Endothelial cell of umbilical vein (primary cell): ENCODE measurements around the gene FHIP1B. TPM values are rescaled to one million over a fixed set of nuclear protein-coding genes. Genes with fewer than 3 reads are reported as not detected.

Experiments used
- BruUV-seq: library from RNA; stranded (reverse); fragments of 400-500 nt; replicated peaks from 2 replicates; lab custom pipeline; 2021; lab: Mats Ljungman, UMichigan
- CTCF ChIA-PET: fragments of 300-600, 350-600 bp; sonication (Branson Sonifier 250); formaldehyde crosslinking; loops from one replicate; lab custom pipeline; 2021; ENCODE audit warnings: antibody characterized with exemption, inconsistent platforms; lab: Charles Lee
- POLR2A ChIA-PET: fragments of 300-600, 350-600 bp; sonication (Branson Sonifier 250); formaldehyde crosslinking; loops from one replicate; lab custom pipeline; 2021; ENCODE audit warnings: antibody characterized with exemption, inconsistent platforms; lab: Charles Lee
- DNase-seq: peaks from one replicate; pipeline ENCODE4 v3.0.0-alpha.2; 2011; ENCODE audit warnings: low read depth, low spot score
- FAIRE-seq: peaks from 2 replicates; lab custom pipeline; 2011; peaks lifted over from hg19 to GRCh38; lab: Jason Lieb, UNC
- H2AFZ ChIP-seq: 2 replicates; pipeline ENCODE4 v1.6.0; 2012; ENCODE audit warnings: low read depth, low read length, control low read depth, inconsistent platforms
- H3K27ac ChIP-seq: 2 replicates; pipeline ENCODE4 v1.5.1; 2011; ENCODE audit warnings: low read depth, mild to moderate bottlenecking, control low read depth, low read length, moderate library complexity; ENCODE audit not compliant: insufficient read depth
- H3K27me3 ChIP-seq, 2 experiments: 2 replicates each; pipeline versions ENCODE4 v1.6.0 to v1.6.1; 2011; ENCODE audit warnings: low read length in 2 of 2, mixed read lengths in 1 of 2; ENCODE audit not compliant: control insufficient read depth in 2 of 2, insufficient read depth in 2 of 2
- H3K36me3 ChIP-seq, 2 experiments: 2 replicates in 1 of 2; 3 replicates in 1 of 2; pipeline ENCODE4 v1.5.1; 2011; ENCODE audit warnings: low read length in 2 of 2, mild to moderate bottlenecking in 1 of 2, moderate library complexity in 1 of 2; ENCODE audit not compliant: control insufficient read depth in 2 of 2, insufficient read depth in 2 of 2; ENCODE audit errors: extremely low read depth in 1 of 2
- H3K4me1 ChIP-seq: 3 replicates; pipeline ENCODE4 v1.5.1; 2011; ENCODE audit warnings: mild to moderate bottlenecking, low read length; ENCODE audit not compliant: control insufficient read depth, insufficient read depth; ENCODE audit errors: extremely low read depth
- H3K4me2 ChIP-seq: 2 replicates; pipeline ENCODE4 v1.6.1; 2011; ENCODE audit warnings: low read length, control low read depth, mixed read lengths; ENCODE audit not compliant: insufficient read depth
- H3K4me3 ChIP-seq, 3 experiments: fragments of 200-600 bp in 1 of 3; sonication (generic), shearing (Covaris generic) in 1 of 3; replicated peaks in 1 of 3; 2 replicates each; pipeline ENCODE4 v1.5.1; 2011 to 2016; ENCODE audit warnings: control low read depth in 3 of 3, low read length in 3 of 3, mild to moderate bottlenecking in 2 of 3, inconsistent platforms in 1 of 3, low read depth in 1 of 3, moderate library complexity in 1 of 3; ENCODE audit not compliant: insufficient read depth in 1 of 3
- H3K79me2 ChIP-seq: 2 replicates; pipeline ENCODE4 v1.6.0; 2012; ENCODE audit warnings: low read length, inconsistent platforms; ENCODE audit not compliant: control insufficient read depth, insufficient read depth
- H3K9ac ChIP-seq: replicated peaks from 2 replicates; pipeline ENCODE3; 2011; ENCODE audit warnings: low read length, control low read depth; ENCODE audit not compliant: insufficient read depth; ENCODE audit errors: extremely low read depth
- H3K9me1 ChIP-seq: replicated peaks from 3 replicates; pipeline ENCODE4 v1.6.0; 2011; ENCODE audit warnings: mild to moderate bottlenecking, low read length; ENCODE audit not compliant: control insufficient read depth, insufficient read depth; ENCODE audit errors: extremely low read depth
- H3K9me3 ChIP-seq: replicated peaks from 2 replicates; pipeline ENCODE4 v1.5.1; 2012; ENCODE audit warnings: low read length, inconsistent platforms; ENCODE audit not compliant: control insufficient read depth, insufficient read depth
- H4K20me1 ChIP-seq: replicated peaks from 2 replicates; pipeline ENCODE3; 2011; ENCODE audit warnings: mild to moderate bottlenecking, low read length; ENCODE audit not compliant: control insufficient read depth, insufficient read depth; ENCODE audit errors: extremely low read depth
- EZH2 ChIP-seq: IDR thresholded peaks from 2 replicates; pipeline ENCODE4 v1.6.1; 2012; ENCODE audit warnings: borderline replicate concordance, low read depth, mild to moderate bottlenecking, moderate library complexity, low read length, inconsistent platforms; ENCODE audit not compliant: severe bottlenecking
- FOS ChIP-seq: IDR thresholded peaks from 2 replicates; pipeline ENCODE4 v1.6.1; 2011; ENCODE audit warnings: mild to moderate bottlenecking, low read length, moderate library complexity, borderline replicate concordance; ENCODE audit not compliant: insufficient read depth
- GATA2 ChIP-seq: IDR thresholded peaks from 2 replicates; pipeline ENCODE4 v1.7.0; 2011; ENCODE audit warnings: low read depth, mild to moderate bottlenecking, moderate library complexity, mixed read lengths, low read length; ENCODE audit not compliant: insufficient read length, insufficient read depth
- JUN ChIP-seq: IDR thresholded peaks from 2 replicates; pipeline ENCODE4 v1.6.1; 2011; ENCODE audit warnings: borderline replicate concordance, low read depth; ENCODE audit not compliant: insufficient read length, insufficient read depth
- MYC ChIP-seq: IDR thresholded peaks from one replicate; pipeline ENCODE4 v1.6.1; 2011; ENCODE audit warnings: mild to moderate bottlenecking, low read depth, low read length
- POLR2A ChIP-seq: IDR thresholded peaks from 2 replicates; pipeline ENCODE4 v1.6.1; 2012; ENCODE audit warnings: low read depth, mild to moderate bottlenecking, control low read depth, low read length
- POLR2AphosphoS5 ChIP-seq: IDR thresholded peaks from 2 replicates; pipeline ENCODE4 v1.6.1; 2012; ENCODE audit warnings: low read depth, mild to moderate bottlenecking, control low read depth, low read length, moderate library complexity; ENCODE audit not compliant: insufficient read depth
- dilution Hi-C: fragments of 300-500 bp; cut with MboI; formaldehyde crosslinking; loops from one replicate; pipeline ENCODE4 v1.15.0; 2019; ENCODE audit warnings: low sequenced_read_pairs; ENCODE audit not compliant: extremely low pct_ligation_motif_present
- intact Hi-C: fragments of 100-400 bp; cut with micrococcal nuclease; formaldehyde crosslinking; loops from one replicate; pipeline ENCODE4 v1.10.0; 2022
- polyA plus RNA-seq, 4 experiments: library from polyadenylated mRNA; depleted of rRNA in 3 of 4; stranded (reverse) in 3 of 4; unstranded in 1 of 4; fragments of >200 nt; gene quantifications; 2 replicates each; pipeline versions ENCODE4 v1.2.1 to v1.2.3, GENCODE V29; 2011 to 2012; ENCODE audit warnings: missing spikeins in 1 of 4
- total RNA-seq: library from RNA; stranded (reverse); gene quantifications from 2 replicates; pipeline ENCODE4 v1.2.3, GENCODE V29; 2021
- TF ChIP-seq, protein P1 (sequence below), 2 donors: IDR thresholded peaks; 1 replicate in 1 of 2; 2 replicates in 1 of 2; pipeline ENCODE4 v1.5.1; 2011; ENCODE audit warnings: low read length in 2 of 2, mild to moderate bottlenecking in 2 of 2, moderate library complexity in 2 of 2, control low read depth in 1 of 2, inconsistent platforms in 1 of 2, low read depth in 1 of 2; ENCODE audit not compliant: insufficient read depth in 1 of 2; ENCODE audit errors: extremely low read depth in 1 of 2
- TF ChIP-seq, protein P2 (sequence below): IDR thresholded peaks from 2 replicates; pipeline ENCODE4 v1.6.1; 2011; ENCODE audit not compliant: insufficient read depth, insufficient read length

FHIP1B gene
- total and polyA plus RNA-seq, 2 donors (not counting 3 experiments of a cell fraction or from before 2014, with no cell fraction given) = 21.3 to 50.1 TPM

DNA sequence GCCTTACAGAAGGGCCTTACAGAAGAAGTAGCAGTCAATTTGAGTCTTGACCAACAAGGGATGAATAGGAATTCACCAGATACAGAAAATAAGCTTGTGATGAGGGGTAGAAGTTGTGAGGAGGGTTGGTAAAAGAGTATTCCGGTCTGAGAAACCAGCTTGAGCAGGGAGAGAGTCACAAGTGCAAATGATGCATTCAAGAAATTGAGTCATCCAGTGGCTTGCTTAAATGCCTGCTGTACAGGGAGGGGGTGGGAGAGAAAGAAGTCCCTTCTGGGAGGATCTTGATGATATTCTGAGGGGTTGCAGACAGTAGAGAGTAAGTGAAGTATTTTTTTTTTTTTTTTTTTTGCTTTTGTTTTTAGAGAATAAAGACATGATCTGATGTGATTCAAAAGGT is 34.4 kb upstream of the FHIP1B start:
- intact Hi-C loops (no loop called here), dilution Hi-C loops (no loop called here)
- Histone ChIP-seq H3K4me3 (no peak overlapping the region), H3K27me3 (peaks cover 2 to 3% of the 10 kb centered on the region in 2 experiments), H3K9me3 (no peaks in the 10 kb centered on the region), H3K4me2 (no peak overlapping the region), H3K9me1 (no peaks in the 10 kb centered on the region), H3K27ac (no peak overlapping the region), H4K20me1 (no peaks in the 10 kb centered on the region), H2AFZ (no peak overlapping the region), H3K79me2 (no peaks in the 10 kb centered on the region), H3K36me3 (no peaks in the 10 kb centered on the region), H3K4me1 (no peaks in the 10 kb centered on the region), H3K9ac (no peak overlapping the region)
- POLR2A ChIA-PET = no interaction called here
- no TSS peak for BruUV-seq
- DNase-seq (no peak), FAIRE-seq (no peak)
- TF ChIP-seq JUN = no peak
- no peak for TF ChIP-seq MYC
- TF ChIP-seq FOS = no peak
- no peak for TF ChIP-seq GATA2
- no peak for TF ChIP-seq POLR2A
- TF ChIP-seq, protein P1, sequence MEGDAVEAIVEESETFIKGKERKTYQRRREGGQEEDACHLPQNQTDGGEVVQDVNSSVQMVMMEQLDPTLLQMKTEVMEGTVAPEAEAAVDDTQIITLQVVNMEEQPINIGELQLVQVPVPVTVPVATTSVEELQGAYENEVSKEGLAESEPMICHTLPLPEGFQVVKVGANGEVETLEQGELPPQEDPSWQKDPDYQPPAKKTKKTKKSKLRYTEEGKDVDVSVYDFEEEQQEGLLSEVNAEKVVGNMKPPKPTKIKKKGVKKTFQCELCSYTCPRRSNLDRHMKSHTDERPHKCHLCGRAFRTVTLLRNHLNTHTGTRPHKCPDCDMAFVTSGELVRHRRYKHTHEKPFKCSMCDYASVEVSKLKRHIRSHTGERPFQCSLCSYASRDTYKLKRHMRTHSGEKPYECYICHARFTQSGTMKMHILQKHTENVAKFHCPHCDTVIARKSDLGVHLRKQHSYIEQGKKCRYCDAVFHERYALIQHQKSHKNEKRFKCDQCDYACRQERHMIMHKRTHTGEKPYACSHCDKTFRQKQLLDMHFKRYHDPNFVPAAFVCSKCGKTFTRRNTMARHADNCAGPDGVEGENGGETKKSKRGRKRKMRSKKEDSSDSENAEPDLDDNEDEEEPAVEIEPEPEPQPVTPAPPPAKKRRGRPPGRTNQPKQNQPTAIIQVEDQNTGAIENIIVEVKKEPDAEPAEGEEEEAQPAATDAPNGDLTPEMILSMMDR (IDR thresholded peaks at IDR 0.05; ENCODE audit: extremely low read depth in 1 of 2, insufficient read depth in 1 of 2, low read depth in 1 of 2, low read length in 2 of 2) = no peak
- TF ChIP-seq, protein P2, sequence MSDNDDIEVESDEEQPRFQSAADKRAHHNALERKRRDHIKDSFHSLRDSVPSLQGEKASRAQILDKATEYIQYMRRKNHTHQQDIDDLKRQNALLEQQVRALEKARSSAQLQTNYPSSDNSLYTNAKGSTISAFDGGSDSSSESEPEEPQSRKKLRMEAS = no peak
- no peak for TF ChIP-seq EZH2
- TF ChIP-seq POLR2AphosphoS5 = no peak
- CTCF ChIA-PET = interaction anchor here (2.7 kb wide), 1 partner anchor 18 kb away, joined by 20 read pairs; no protein-coding TSS in a partner anchor
